ENCODE measurements around the gene CACNA2D3. TPM values are rescaled to one million over a fixed set of nuclear protein-coding genes. Genes with fewer than 3 reads are reported as not detected.

The CACNA2D3 gene
- total and polyA plus RNA-seq, 4 experiments from 2014 or later, result not detected

GRCh38 chr3:55089211-55089610 is 966.9 kb downstream of the CACNA2D3 start:
- ChIA-PET POLR2A (ENCODE audit: partially characterized antibody) (no interaction called here), CTCF (ENCODE audit: partially characterized antibody) (no interaction called here)
- H3K27me3 ChIP-seq (ENCODE audit: insufficient read depth, low read length), result no peaks in the 10 kb centered on the region
- H3K36me3 ChIP-seq (ENCODE audit: insufficient read depth, low read length), result no peaks in the 10 kb centered on the region
- H3K27ac ChIP-seq (ENCODE audit: low read depth, low read length), result no peak overlapping the region
- no peak for DNase-seq
- no peaks in the 10 kb centered on the region for H3K36me3 Mint-ChIP-seq
- no peak overlapping the region for H3K4me3 Mint-ChIP-seq
- no peaks in the 10 kb centered on the region for H3K4me1 Mint-ChIP-seq
- H3K9me3 Mint-ChIP-seq, result peaks cover 0 to 5% (median 0%) of the 10 kb centered on the region in 8 donors
- H3K9me3 ChIP-seq (ENCODE audit: control insufficient read depth in 1 of 2, low read length in 2 of 2), result no peaks in the 10 kb centered on the region
- no peaks in the 10 kb centered on the region for H3K27me3 Mint-ChIP-seq
- intact Hi-C loops (cut with micrococcal nuclease), result no loop called here
- no peak overlapping the region for H3K27ac Mint-ChIP-seq
- no peak overlapping the region for H3K4me3 ChIP-seq (ENCODE audit: low read length in 2 of 2)
- no peaks in the 10 kb centered on the region for H3K4me1 ChIP-seq (ENCODE audit: insufficient read depth, low read length)

GRCh38 chr3:55090291-55090690 is 967.9 kb downstream of the CACNA2D3 start:
- Mint-ChIP-seq H3K36me3 (no peaks in the 10 kb centered on the region), H3K4me1 (no peaks in the 10 kb centered on the region), H3K27ac (no peak overlapping the region), H3K4me3 (no peak overlapping the region), H3K9me3 (peaks cover 0 to 5% (median 0%) of the 10 kb centered on the region in 8 donors), H3K27me3 (no peaks in the 10 kb centered on the region)
- intact Hi-C loops (cut with micrococcal nuclease), result no loop called here
- Histone ChIP-seq H3K4me3 (ENCODE audit: low read length in 2 of 2) (no peak overlapping the region), H3K4me1 (ENCODE audit: insufficient read depth, low read length) (no peaks in the 10 kb centered on the region), H3K36me3 (ENCODE audit: insufficient read depth, low read length) (no peaks in the 10 kb centered on the region), H3K27ac (ENCODE audit: low read depth, low read length) (no peak overlapping the region), H3K27me3 (ENCODE audit: insufficient read depth, low read length) (no peaks in the 10 kb centered on the region), H3K9me3 (ENCODE audit: control insufficient read depth in 1 of 2, low read length in 2 of 2) (no peaks in the 10 kb centered on the region)
- POLR2A ChIA-PET (ENCODE audit: partially characterized antibody), result no interaction called here
- CTCF ChIA-PET (ENCODE audit: partially characterized antibody), result no interaction called here
- no peak for DNase-seq

- Histone ChIP-seq H3K27ac (ENCODE audit: low read depth, low read length) (no peak overlapping the region), H3K4me3 (ENCODE audit: low read length in 2 of 2) (no peak overlapping the region), H3K9me3 (ENCODE audit: control insufficient read depth in 1 of 2, low read length in 2 of 2) (no peaks in the 10 kb centered on the region), H3K27me3 (ENCODE audit: insufficient read depth, low read length) (no peaks in the 10 kb centered on the region), H3K4me1 (ENCODE audit: insufficient read depth, low read length) (no peaks in the 10 kb centered on the region), H3K36me3 (ENCODE audit: insufficient read depth, low read length) (no peaks in the 10 kb centered on the region)
- H3K36me3 Mint-ChIP-seq, result no peaks in the 10 kb centered on the region
- H3K9me3 Mint-ChIP-seq, result peaks cover 0 to 5% (median 0%) of the 10 kb centered on the region in 8 donors
- no peak overlapping the region for H3K27ac Mint-ChIP-seq
- no peaks in the 10 kb centered on the region for H3K4me1 Mint-ChIP-seq
- no peaks in the 10 kb centered on the region for H3K27me3 Mint-ChIP-seq
- H3K4me3 Mint-ChIP-seq, result no peak overlapping the region
- CTCF ChIA-PET (ENCODE audit: partially characterized antibody), result no interaction called here
- POLR2A ChIA-PET (ENCODE audit: partially characterized antibody), result no interaction called here
- DNase-seq, result no peak
- intact Hi-C loops (cut with micrococcal nuclease), result no loop called here
These were observed 968.4 kb downstream of the CACNA2D3 start for GRCh38 chr3:55090746-55091145.

- Histone ChIP-seq H3K4me3 (ENCODE audit: low read length in 2 of 2) (no peak overlapping the region), H3K27me3 (ENCODE audit: insufficient read depth, low read length) (no peaks in the 10 kb centered on the region), H3K4me1 (ENCODE audit: insufficient read depth, low read length) (no peaks in the 10 kb centered on the region), H3K9me3 (ENCODE audit: control insufficient read depth in 1 of 2, low read length in 2 of 2) (no peaks in the 10 kb centered on the region), H3K27ac (ENCODE audit: low read depth, low read length) (no peak overlapping the region), H3K36me3 (ENCODE audit: insufficient read depth, low read length) (no peaks in the 10 kb centered on the region)
- H3K36me3 Mint-ChIP-seq, result no peaks in the 10 kb centered on the region
- H3K4me3 Mint-ChIP-seq, result no peak overlapping the region
- CTCF ChIA-PET (ENCODE audit: partially characterized antibody), result no interaction called here
- POLR2A ChIA-PET (ENCODE audit: partially characterized antibody), result no interaction called here
- H3K4me1 Mint-ChIP-seq, result no peaks in the 10 kb centered on the region
- intact Hi-C loops (cut with micrococcal nuclease), result no loop called here
- H3K27me3 Mint-ChIP-seq, result no peaks in the 10 kb centered on the region
- H3K27ac Mint-ChIP-seq, result no peak overlapping the region
- peaks cover 0 to 6% (median 1%) of the 10 kb centered on the region in 8 donors for H3K9me3 Mint-ChIP-seq
- no peak for DNase-seq
These were observed 969.3 kb downstream of the CACNA2D3 start for GRCh38 chr3:55091381-55092225.

- Histone ChIP-seq H3K4me1 (ENCODE audit: insufficient read depth, low read length) (no peaks in the 10 kb centered on the region), H3K27me3 (ENCODE audit: insufficient read depth, low read length) (no peaks in the 10 kb centered on the region), H3K9me3 (ENCODE audit: control insufficient read depth in 1 of 2, low read length in 2 of 2) (no peaks in the 10 kb centered on the region), H3K36me3 (ENCODE audit: insufficient read depth, low read length) (no peaks in the 10 kb centered on the region), H3K27ac (ENCODE audit: low read depth, low read length) (no peak overlapping the region), H3K4me3 (ENCODE audit: low read length in 2 of 2) (no peak overlapping the region)
- H3K36me3 Mint-ChIP-seq, result no peaks in the 10 kb centered on the region
- H3K4me1 Mint-ChIP-seq, result no peaks in the 10 kb centered on the region
- intact Hi-C loops (cut with micrococcal nuclease), result no loop called here
- DNase-seq, result no peak
- H3K27me3 Mint-ChIP-seq, result no peaks in the 10 kb centered on the region
- CTCF ChIA-PET (ENCODE audit: partially characterized antibody), result no interaction called here
- H3K9me3 Mint-ChIP-seq, result peaks cover 2 to 7% (median 4%) of the 10 kb centered on the region in 8 donors
- POLR2A ChIA-PET (ENCODE audit: partially characterized antibody), result no interaction called here
- no peak overlapping the region for H3K27ac Mint-ChIP-seq
- H3K4me3 Mint-ChIP-seq, result no peak overlapping the region
These were observed 972.3 kb downstream of the CACNA2D3 start for GRCh38 chr3:55094676-55095075.

- H3K27me3 Mint-ChIP-seq, result no peaks in the 10 kb centered on the region
- Histone ChIP-seq H3K36me3 (ENCODE audit: insufficient read depth, low read length) (no peaks in the 10 kb centered on the region), H3K27me3 (ENCODE audit: insufficient read depth, low read length) (no peaks in the 10 kb centered on the region), H3K27ac (ENCODE audit: low read depth, low read length) (no peak overlapping the region), H3K4me1 (ENCODE audit: insufficient read depth, low read length) (no peaks in the 10 kb centered on the region), H3K9me3 (ENCODE audit: control insufficient read depth in 1 of 2, low read length in 2 of 2) (no peaks in the 10 kb centered on the region), H3K4me3 (ENCODE audit: low read length in 2 of 2) (no peak overlapping the region)
- H3K9me3 Mint-ChIP-seq, result peaks cover 2 to 11% (median 5%) of the 10 kb centered on the region in 8 donors
- intact Hi-C loops (cut with micrococcal nuclease), result no loop called here
- no peak overlapping the region for H3K27ac Mint-ChIP-seq
- POLR2A ChIA-PET (ENCODE audit: partially characterized antibody), result no interaction called here
- H3K4me3 Mint-ChIP-seq, result no peak overlapping the region
- DNase-seq, result no peak
- no peaks in the 10 kb centered on the region for H3K4me1 Mint-ChIP-seq
- CTCF ChIA-PET (ENCODE audit: partially characterized antibody), result no interaction called here
- no peaks in the 10 kb centered on the region for H3K36me3 Mint-ChIP-seq
These were observed 975.1 kb downstream of the CACNA2D3 start for GRCh38 chr3:55097441-55097840.

- Histone ChIP-seq H3K27me3 (ENCODE audit: insufficient read depth, low read length) (no peaks in the 10 kb centered on the region), H3K36me3 (ENCODE audit: insufficient read depth, low read length) (no peaks in the 10 kb centered on the region), H3K9me3 (ENCODE audit: control insufficient read depth in 1 of 2, low read length in 2 of 2) (no peaks in the 10 kb centered on the region), H3K4me1 (ENCODE audit: insufficient read depth, low read length) (no peaks in the 10 kb centered on the region), H3K27ac (ENCODE audit: low read depth, low read length) (no peak overlapping the region), H3K4me3 (ENCODE audit: low read length in 2 of 2) (no peak overlapping the region)
- H3K4me3 Mint-ChIP-seq, result no peak overlapping the region
- CTCF ChIA-PET (ENCODE audit: partially characterized antibody), result no interaction called here
- no peaks in the 10 kb centered on the region for H3K36me3 Mint-ChIP-seq
- H3K4me1 Mint-ChIP-seq, result no peaks in the 10 kb centered on the region
- peaks cover under 1 to 1% of the 10 kb centered on the region in 2 donors for H3K27me3 Mint-ChIP-seq
- H3K9me3 Mint-ChIP-seq, result peaks cover 1 to 15% (median 4%) of the 10 kb centered on the region in 8 donors
- no peak for DNase-seq
- POLR2A ChIA-PET (ENCODE audit: partially characterized antibody), result no interaction called here
- intact Hi-C loops (cut with micrococcal nuclease), result no loop called here
- no peak overlapping the region for H3K27ac Mint-ChIP-seq
These were observed 983.3 kb downstream of the CACNA2D3 start for GRCh38 chr3:55105647-55106046.

Measured in CD4-positive, alpha-beta memory T cell (primary cell).